ENCODE data around the gene NTSR1. TPM values are rescaled to one million over a fixed set of nuclear protein-coding genes. Genes with fewer than 3 reads are reported as not detected.

The NTSR1 gene
- total and polyA plus RNA-seq, 2 of the 13 experiments (the other 11 are each of a cell fraction or from before 2014, with no cell fraction given), result 0.09 to 0.12 TPM

- TF ChIP-seq ZBTB37 (CRISPR knock-in tag; IDR thresholded peaks at IDR 0.05) (no peak), FOXJ3 (CRISPR knock-in tag; IDR thresholded peaks at IDR 0.05; ENCODE audit: borderline replicate concordance) (no peak), NFKB2 (CRISPR knock-in tag; IDR thresholded peaks at IDR 0.05; ENCODE audit: borderline replicate concordance) (0 out of 2 replicates have a peak, but pooled peaks have one; percentile 21), DR1 (CRISPR knock-in tag; IDR thresholded peaks at IDR 0.05) (no peak), ARHGAP35 (CRISPR knock-in tag; IDR thresholded peaks at IDR 0.05; ENCODE audit: borderline replicate concordance) (no peak), CENPX (CRISPR knock-in tag; IDR thresholded peaks at IDR 0.05) (no peak), ZNF572 (CRISPR knock-in tag; IDR thresholded peaks at IDR 0.05) (peak; percentile 75; the same call in 1 of the 2 replicates), ZNF670 (CRISPR knock-in tag; IDR thresholded peaks at IDR 0.05; ENCODE audit: borderline replicate concordance) (no peak), GZF1 (CRISPR knock-in tag; IDR thresholded peaks at IDR 0.05) (no peak), SSRP1 (CRISPR knock-in tag; IDR thresholded peaks at IDR 0.05) (no peak), AGO2 (optimal IDR thresholded peaks at IDR 0.05; ENCODE audit: low read depth, low read length) (no peak), ZUFSP (CRISPR knock-in tag; IDR thresholded peaks at IDR 0.05; ENCODE audit: borderline replicate concordance) (no peak), ZNF484 (CRISPR knock-in tag; IDR thresholded peaks at IDR 0.05; ENCODE audit: borderline replicate concordance, low read depth) (no peak), NFAT5 (CRISPR knock-in tag; IDR thresholded peaks at IDR 0.05) (0 out of 2 replicates have a peak, but pooled peaks have one; percentile 17), ZNF570 (CRISPR knock-in tag; IDR thresholded peaks at IDR 0.05; ENCODE audit: borderline replicate concordance) (no peak), RBM39 (IDR thresholded peaks at IDR 0.05; ENCODE audit: low read depth, low read length, poor library complexity, severe bottlenecking) (no peak), TRIM22 (IDR thresholded peaks at IDR 0.05) (no peak)
Measured at GRCh38 chr20:62796699-62797491, 88.3 kb downstream of the NTSR1 start (continued).
